Thyroid gland (tissue), 4 donors: Measurements from ENCODE around the gene MUC2.

Source experiments
- POLR2A ChIP-seq, 2 donors: fragments of 450-650 bp; IDR thresholded peaks; one replicate each; pipeline ENCODE4 v1.6.1; 2017; ENCODE audit warnings: antibody characterized with exemption in 2 of 2, mild to moderate bottlenecking in 2 of 2, moderate library complexity in 1 of 2
- TF ChIP-seq, protein P1 (sequence below), 6 experiments: fragments of 200-600 bp in 3 of 6; fragments of 450-650 bp in 3 of 6; sonication (generic) in 3 of 6; IDR thresholded peaks; one replicate each; pipeline ENCODE4 v1.5.1; 2016 to 2019; ENCODE audit warnings: antibody characterized with exemption in 6 of 6, mild to moderate bottlenecking in 2 of 6, inconsistent platforms in 1 of 6, moderate library complexity in 1 of 6

DNA sequence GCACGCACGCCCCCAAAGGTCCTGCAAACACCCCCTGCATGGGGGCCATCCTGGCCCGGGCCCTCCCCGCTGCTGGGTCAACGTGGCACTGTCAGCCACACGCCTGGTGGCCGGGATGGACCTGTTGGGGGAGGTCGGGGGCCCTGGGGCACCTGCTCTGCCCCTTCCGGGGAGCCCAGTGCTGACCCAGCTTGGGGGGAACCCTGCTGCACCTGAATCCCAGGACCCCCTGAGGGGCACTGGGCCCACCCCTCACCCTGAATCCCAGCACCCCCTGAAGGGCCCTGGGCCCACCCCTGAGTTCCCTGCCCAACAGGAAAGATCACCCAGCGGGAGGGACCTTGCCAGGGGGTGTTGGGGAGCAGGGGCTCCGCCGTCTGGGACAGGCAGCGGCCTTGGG lies 37.7 kb upstream of the MUC2 start:
- TF ChIP-seq, protein P1, sequence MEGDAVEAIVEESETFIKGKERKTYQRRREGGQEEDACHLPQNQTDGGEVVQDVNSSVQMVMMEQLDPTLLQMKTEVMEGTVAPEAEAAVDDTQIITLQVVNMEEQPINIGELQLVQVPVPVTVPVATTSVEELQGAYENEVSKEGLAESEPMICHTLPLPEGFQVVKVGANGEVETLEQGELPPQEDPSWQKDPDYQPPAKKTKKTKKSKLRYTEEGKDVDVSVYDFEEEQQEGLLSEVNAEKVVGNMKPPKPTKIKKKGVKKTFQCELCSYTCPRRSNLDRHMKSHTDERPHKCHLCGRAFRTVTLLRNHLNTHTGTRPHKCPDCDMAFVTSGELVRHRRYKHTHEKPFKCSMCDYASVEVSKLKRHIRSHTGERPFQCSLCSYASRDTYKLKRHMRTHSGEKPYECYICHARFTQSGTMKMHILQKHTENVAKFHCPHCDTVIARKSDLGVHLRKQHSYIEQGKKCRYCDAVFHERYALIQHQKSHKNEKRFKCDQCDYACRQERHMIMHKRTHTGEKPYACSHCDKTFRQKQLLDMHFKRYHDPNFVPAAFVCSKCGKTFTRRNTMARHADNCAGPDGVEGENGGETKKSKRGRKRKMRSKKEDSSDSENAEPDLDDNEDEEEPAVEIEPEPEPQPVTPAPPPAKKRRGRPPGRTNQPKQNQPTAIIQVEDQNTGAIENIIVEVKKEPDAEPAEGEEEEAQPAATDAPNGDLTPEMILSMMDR (IDR thresholded peaks at IDR 0.05), result no peak
- TF ChIP-seq POLR2A (IDR thresholded peaks at IDR 0.05), result no peak
